Lower lobe of right lung (tissue), 2 donors: ENCODE data around the gene ANTXR2. TPM values are rescaled to one million over a fixed set of nuclear protein-coding genes. Genes with fewer than 3 reads are reported as not detected.

Source experiments
- ATAC-seq, 2 donors: fragments of 200-7000 bp; cut with Tn5 transposase; one replicate each; pipeline ENCODE4 v1.9.1; 2020 to 2022; ENCODE audit warnings: mild to moderate bottlenecking in 2 of 2, moderate library complexity in 2 of 2
- DNase-seq: peaks from one replicate; pipeline ENCODE4 v3.0.0-alpha.2; 2020
- H3K27ac ChIP-seq: fragments of 200-600 bp; one replicate; pipeline ENCODE4 v1.8.0; 2022
- H3K27me3 ChIP-seq: fragments of 200-600 bp; one replicate; pipeline ENCODE4 v1.8.0; 2022; ENCODE audit warnings: low read depth
- H3K36me3 ChIP-seq: fragments of 200-600 bp; one replicate; pipeline ENCODE4 v1.8.0; 2022; ENCODE audit warnings: mild to moderate bottlenecking
- H3K4me1 ChIP-seq: fragments of 200-600 bp; one replicate; pipeline ENCODE4 v1.8.0; 2022
- H3K4me3 ChIP-seq: fragments of 200-600 bp; one replicate; pipeline ENCODE4 v1.8.0; 2022; ENCODE audit warnings: mild to moderate bottlenecking
- H3K9me3 ChIP-seq: fragments of 200-600 bp; one replicate; pipeline ENCODE4 v1.8.0; 2022
- CTCF ChIP-seq: fragments of 200-600 bp; IDR thresholded peaks from one replicate; pipeline ENCODE4 v1.8.0; 2022; ENCODE audit warnings: antibody characterized with exemption, mild to moderate bottlenecking
- intact Hi-C: fragments of 100-400 bp; cut with DNase I; formaldehyde crosslinking; loops from one replicate; pipeline ENCODE4 v1.11.0; 2022
- total RNA-seq: library from RNA; stranded (reverse); fragmentation: NEBNext Ultra II Directional; extraction: Animal tissue kit (Norgen Biotek cat#: 25700); gene quantifications from one replicate; pipeline ENCODE4 v1.2.1, GENCODE V29; 2021
- donor health status: DM: no; HTN: yes; CAD: no; lungs with severe emphysema.

Gene ANTXR2
- total RNA-seq, 1 donor from 2014 or later, result 62.8 TPM

GRCh38 chr4:80097400-80098177 is 24.6 kb upstream of the ANTXR2 start:
- peaks cover 5% of the 10 kb centered on the region for H3K4me1 ChIP-seq
- H3K36me3 ChIP-seq, result no peaks in the 10 kb centered on the region
- no peak for TF ChIP-seq CTCF
- H3K27me3 ChIP-seq, result no peaks in the 10 kb centered on the region
- DNase-seq (no peak), ATAC-seq (peak in 1 of 2 donors; percentile 45)
- H3K9me3 ChIP-seq, result no peaks in the 10 kb centered on the region
- intact Hi-C loops, result no loop called here
- H3K27ac ChIP-seq, result no peak overlapping the region
- H3K4me3 ChIP-seq, result no peak overlapping the region

DNA sequence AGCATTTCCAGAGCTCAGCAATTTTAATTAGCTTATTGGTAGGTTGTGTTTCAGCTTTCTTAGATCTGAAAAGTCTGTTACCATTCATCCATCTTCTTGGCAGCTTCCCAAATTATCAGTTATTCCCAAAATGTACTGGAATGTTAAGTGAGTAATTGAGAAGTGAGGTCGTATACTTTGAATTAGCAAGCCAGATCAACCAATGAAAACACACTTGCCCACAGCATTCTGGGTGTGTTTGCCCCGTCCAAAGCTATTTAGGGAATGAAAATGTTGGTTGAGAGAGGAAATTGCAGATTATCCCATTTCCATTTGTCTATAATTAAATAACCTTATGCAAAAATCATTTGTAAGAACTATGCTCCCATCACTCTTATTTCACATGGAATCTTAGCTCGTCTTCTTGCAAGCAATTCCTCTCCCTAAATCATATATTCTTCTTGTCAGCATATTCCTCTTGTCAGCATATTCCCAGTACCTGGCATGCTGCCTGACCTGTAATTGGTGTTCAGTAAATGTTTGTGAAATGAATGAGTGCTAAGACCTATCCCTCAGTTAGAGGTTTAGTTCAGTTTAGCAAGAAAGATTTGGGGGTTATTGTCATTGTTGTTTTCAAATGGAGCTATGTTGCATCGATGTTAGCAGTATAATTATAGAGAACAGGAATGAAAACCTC is 23.3 kb upstream of the ANTXR2 start:
- no peak overlapping the region for H3K4me3 ChIP-seq
- no peaks in the 10 kb centered on the region for H3K27me3 ChIP-seq
- ATAC-seq (no peak), DNase-seq (no peak)
- TF ChIP-seq CTCF, result no peak
- no peak overlapping the region for H3K27ac ChIP-seq
- no peaks in the 10 kb centered on the region for H3K36me3 ChIP-seq
- peaks cover 4% of the 10 kb centered on the region for H3K4me1 ChIP-seq
- no peaks in the 10 kb centered on the region for H3K9me3 ChIP-seq
- intact Hi-C loops, result no loop called here

DNA sequence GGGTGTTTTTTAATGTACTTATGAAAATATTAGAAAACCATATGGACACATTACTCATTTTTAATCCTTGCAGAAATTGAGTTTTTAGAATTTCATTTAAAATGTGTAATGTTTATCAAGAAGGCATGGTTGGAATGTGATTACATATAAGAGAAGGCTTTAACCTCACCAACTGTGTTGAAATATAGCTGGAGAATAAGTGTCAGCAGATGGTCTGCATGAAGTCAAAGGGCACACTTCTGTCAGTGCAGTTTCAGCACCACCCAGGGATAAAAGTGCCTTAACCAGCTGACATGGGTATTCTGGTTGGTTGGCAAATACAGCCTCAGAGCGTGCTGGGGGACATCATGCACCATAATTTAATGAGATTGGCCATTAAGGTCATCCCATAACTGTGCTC is 21.2 kb upstream of the ANTXR2 start:
- intact Hi-C loops, result no loop called here
- Histone ChIP-seq H3K36me3 (no peaks in the 10 kb centered on the region), H3K27ac (no peak overlapping the region), H3K4me1 (no peaks in the 10 kb centered on the region), H3K4me3 (no peak overlapping the region), H3K27me3 (no peaks in the 10 kb centered on the region), H3K9me3 (no peaks in the 10 kb centered on the region)
- ATAC-seq (no peak), DNase-seq (no peak)
- TF ChIP-seq CTCF, result no peak

DNA sequence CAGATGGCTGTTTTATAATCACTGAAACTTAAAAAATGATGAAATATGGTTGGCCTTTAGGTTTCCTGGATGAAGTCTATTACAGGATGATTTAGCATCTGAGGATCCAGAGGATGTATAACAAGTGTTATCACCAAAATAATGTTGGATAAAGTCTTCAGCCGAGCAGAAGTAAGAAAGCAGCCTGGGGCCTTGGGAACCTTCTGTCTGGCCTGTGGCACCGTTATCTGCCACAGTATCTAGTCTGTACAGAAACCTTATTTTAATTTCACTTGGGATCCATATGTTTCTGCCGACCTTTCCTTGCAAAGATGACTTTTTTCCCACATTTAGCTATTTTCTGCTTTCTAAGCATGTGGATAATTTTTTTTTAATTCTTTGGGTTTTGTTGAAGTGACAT is 20.5 kb upstream of the ANTXR2 start:
- no peak for DNase-seq
- Histone ChIP-seq H3K27ac (no peak overlapping the region), H3K4me1 (no peaks in the 10 kb centered on the region), H3K27me3 (no peaks in the 10 kb centered on the region), H3K36me3 (no peaks in the 10 kb centered on the region), H3K9me3 (no peaks in the 10 kb centered on the region), H3K4me3 (no peak overlapping the region)
- intact Hi-C loops, result no loop called here
- TF ChIP-seq CTCF, result no peak
- no peak for ATAC-seq

GRCh38 chr4:80092847-80093246 is 19.8 kb upstream of the ANTXR2 start:
- no peak for TF ChIP-seq CTCF
- Histone ChIP-seq H3K27me3 (no peaks in the 10 kb centered on the region), H3K36me3 (no peaks in the 10 kb centered on the region), H3K9me3 (no peaks in the 10 kb centered on the region), H3K4me3 (no peak overlapping the region), H3K4me1 (no peaks in the 10 kb centered on the region), H3K27ac (no peak overlapping the region)
- ATAC-seq, result no peak
- no peak for DNase-seq
- intact Hi-C loops, result no loop called here
